GM12878 (cell line): ENCODE data around the gene SCAMP5. TPM values are rescaled to one million over a fixed set of nuclear protein-coding genes. Genes with fewer than 3 reads are reported as not detected.

Experiments used
- ASH2L ChIP-seq: fragments of 300-600, 200-600 bp; sonication (generic); IDR thresholded peaks from 2 replicates; pipeline ENCODE4 v1.6.1; 2017; ENCODE audit warnings: low read depth, mild to moderate bottlenecking, borderline replicate concordance
- CEBPB ChIP-seq, 2 experiments: fragments of 150-350 bp in 1 of 2; IDR thresholded peaks; 2 replicates each; pipeline ENCODE4 v1.6.1; 2012 to 2014; ENCODE audit warnings: low read depth in 2 of 2, low read length in 2 of 2, borderline replicate concordance in 1 of 2, inconsistent platforms in 1 of 2
- CHD1 ChIP-seq: IDR thresholded peaks from 2 replicates; pipeline ENCODE4 v1.6.1; 2012; ENCODE audit warnings: low read depth, low read length, improper control_type of control experiment
- CHD4 ChIP-seq: fragments of 200-600 bp; sonication (generic); IDR thresholded peaks from 2 replicates; pipeline ENCODE4 v1.6.1; 2016; ENCODE audit warnings: mild to moderate bottlenecking
- CTCF ChIP-seq, 3 experiments: IDR thresholded peaks in 2 of 3; conservative IDR thresholded peaks in 1 of 3; 2 replicates each; pipeline ENCODE4 v1.5.1; 2011; ENCODE audit warnings: low read depth in 3 of 3, low read length in 3 of 3, mild to moderate bottlenecking in 3 of 3, control low read depth in 2 of 3, moderate library complexity in 2 of 3, inconsistent platforms in 1 of 3, mixed read lengths in 1 of 3; ENCODE audit not compliant: control insufficient read depth in 2 of 3, insufficient read depth in 1 of 3; ENCODE audit errors: extremely low read depth in 1 of 3
- GABPA ChIP-seq: IDR thresholded peaks from 2 replicates; pipeline ENCODE4 v1.6.1; 2014; ENCODE audit warnings: antibody characterized with exemption, low read depth, mild to moderate bottlenecking, inconsistent platforms
- IKZF1 ChIP-seq: fragments of 450-650 bp; conservative IDR thresholded peaks from 2 replicates; pipeline ENCODE4 v1.6.1; 2017; ENCODE audit warnings: antibody characterized with exemption, mild to moderate bottlenecking
- IRF5 ChIP-seq: fragments of 450-650 bp; IDR thresholded peaks from 2 replicates; pipeline ENCODE4 v1.6.1; 2017; ENCODE audit warnings: borderline replicate concordance
- JUNB ChIP-seq: IDR thresholded peaks from 2 replicates; pipeline ENCODE4 v1.6.1; 2016; ENCODE audit warnings: antibody characterized with exemption, mild to moderate bottlenecking
- PBX3 ChIP-seq: IDR thresholded peaks from 2 replicates; pipeline ENCODE4 v1.6.1; 2011; ENCODE audit warnings: mild to moderate bottlenecking, low read depth, low read length, moderate library complexity; ENCODE audit not compliant: insufficient replicate concordance
- PML ChIP-seq: IDR thresholded peaks from 2 replicates; pipeline ENCODE4 v1.6.1; 2012; ENCODE audit warnings: low read length, inconsistent platforms
- POU2F2 ChIP-seq: IDR thresholded peaks from 3 replicates; pipeline ENCODE4 v1.6.1; 2011; ENCODE audit warnings: low read depth, mild to moderate bottlenecking, low read length, borderline replicate concordance
- RELB ChIP-seq: fragments of 450-650 bp; IDR thresholded peaks from 2 replicates; pipeline ENCODE4 v1.6.1; 2017; ENCODE audit warnings: low read depth, mild to moderate bottlenecking, moderate library complexity
- SIX5 ChIP-seq: IDR thresholded peaks from 2 replicates; pipeline ENCODE4 v1.6.1; 2011; ENCODE audit warnings: mild to moderate bottlenecking, low read depth, low read length, moderate library complexity; ENCODE audit not compliant: severe bottlenecking
- SMC3 ChIP-seq: IDR thresholded peaks from 2 replicates; pipeline ENCODE4 v1.6.1; 2011; ENCODE audit warnings: low read length, improper control_type of control experiment, borderline replicate concordance
- WRNIP1 ChIP-seq: IDR thresholded peaks from 2 replicates; pipeline ENCODE4 v1.6.1; 2011; ENCODE audit warnings: low read depth, low read length, improper control_type of control experiment, borderline replicate concordance
- ZNF592 ChIP-seq: fragments of 450-650 bp; IDR thresholded peaks from 2 replicates; pipeline ENCODE4 v1.6.1; 2017; ENCODE audit warnings: mild to moderate bottlenecking, moderate library complexity
- polyA plus RNA-seq, 11 experiments: library from polyadenylated mRNA; depleted of rRNA in 4 of 11; unstranded in 6 of 11; stranded (reverse) in 5 of 11; fragments of >200 nt; fragmentation: Nextera tagmentation in 4 of 11; fragmentation: Illumina TruSeq in 1 of 11; extraction: Ambion mirVana in 4 of 11; extraction: Trizol in 1 of 11; gene quantifications; 1 replicate in 1 of 11; 2 replicates in 10 of 11; pipeline versions ENCODE4 v1.2.1 to v1.2.3, GENCODE V29; 2011 to 2016; ENCODE audit warnings: inconsistent platforms in 2 of 11, missing spikeins in 2 of 11, low read depth in 1 of 11
- total RNA-seq, 4 experiments: library from RNA; depleted of rRNA in 3 of 4; stranded (reverse); fragments of >200 nt in 3 of 4; fragmentation: Illumina TruSeq in 1 of 4; extraction: Trizol in 1 of 4; gene quantifications; 2 replicates each; pipeline versions ENCODE4 v1.2.1 to v1.2.3, GENCODE V29; 2013 to 2021

The SCAMP5 gene
- total and polyA plus RNA-seq, 10 of the 15 experiments (the other 5 are each of a cell fraction or from before 2014, with no cell fraction given) = 1.6 to 41.6 (median 16.9) TPM

GRCh38 chr15:75059607-75060006 lies 64.2 kb downstream of the SCAMP5 start (continued):
- no peak for TF ChIP-seq CTCF (IDR thresholded peaks at IDR 0.05 in 2 of 3, conservative IDR thresholded peaks at IDR 0.05 in 1 of 3; ENCODE audit: control insufficient read depth in 2 of 3, extremely low read depth in 1 of 3, insufficient read depth in 1 of 3, low read depth in 3 of 3, low read length in 3 of 3)
- TF ChIP-seq CHD4 = no peak
- TF ChIP-seq PML = no peak
- TF ChIP-seq CHD1 = no peak
- no peak for TF ChIP-seq WRNIP1
- no peak for TF ChIP-seq ZNF592
- no peak for TF ChIP-seq PBX3
- TF ChIP-seq RELB = no peak
- no peak for TF ChIP-seq IRF5
- TF ChIP-seq CEBPB (IDR thresholded peaks at IDR 0.05; ENCODE audit: borderline replicate concordance in 1 of 2, low read depth in 2 of 2, low read length in 2 of 2) = no peak
- TF ChIP-seq GABPA = no peak
- TF ChIP-seq SIX5 = no peak
- TF ChIP-seq SMC3 = no peak
- TF ChIP-seq JUNB = no peak
- TF ChIP-seq POU2F2 = no peak
- no peak for TF ChIP-seq ASH2L
- no peak for TF ChIP-seq IKZF1
